Fibroblast of the conjunctiva (primary cell): ENCODE data around the gene ZFP36L2.

ENCODE experiments used
- DNase-seq: peaks from one replicate; pipeline ENCODE4 v3.0.0-alpha.2; 2010; ENCODE audit warnings: low read depth

The ZFP36L2 gene

DNA sequence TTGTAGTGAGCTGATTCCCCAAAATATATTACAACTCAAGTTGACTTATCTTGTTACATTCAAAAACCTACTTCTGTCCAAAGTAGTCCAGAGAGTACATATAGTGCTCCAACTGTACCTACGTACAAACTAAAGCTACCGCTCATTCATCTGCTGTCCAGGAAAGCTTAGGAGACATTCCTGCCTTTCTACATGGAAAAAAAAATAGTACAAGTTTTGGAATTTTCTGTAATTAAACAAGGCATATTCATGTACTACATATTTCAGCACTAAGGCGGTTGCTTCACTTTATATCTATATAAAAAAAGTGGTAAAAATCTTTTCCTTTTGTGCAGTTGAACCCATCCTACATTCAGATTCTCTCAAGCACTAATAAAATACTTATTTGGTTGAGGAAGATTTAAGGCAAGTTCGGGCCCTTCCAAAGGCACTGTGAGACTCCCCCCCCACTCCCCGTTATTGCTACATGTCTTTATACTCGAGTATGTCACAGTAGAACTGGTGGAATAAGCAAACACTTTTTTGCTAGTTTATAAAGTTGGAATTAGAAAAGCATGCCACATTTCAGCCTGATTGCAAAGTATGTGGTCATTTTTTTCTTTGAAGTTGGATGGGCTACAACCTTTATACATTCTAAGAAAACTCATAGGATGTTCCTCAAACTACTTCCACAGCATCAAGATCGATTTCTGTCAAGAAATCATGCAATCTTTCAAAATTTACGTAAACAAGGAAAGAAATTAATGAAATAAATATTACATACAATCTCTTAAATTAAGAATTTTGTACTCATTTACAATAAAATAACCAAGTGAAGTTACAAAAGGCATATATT is 3.7 kb downstream of the ZFP36L2 start:
- DNase-seq, result no peak

DNA sequence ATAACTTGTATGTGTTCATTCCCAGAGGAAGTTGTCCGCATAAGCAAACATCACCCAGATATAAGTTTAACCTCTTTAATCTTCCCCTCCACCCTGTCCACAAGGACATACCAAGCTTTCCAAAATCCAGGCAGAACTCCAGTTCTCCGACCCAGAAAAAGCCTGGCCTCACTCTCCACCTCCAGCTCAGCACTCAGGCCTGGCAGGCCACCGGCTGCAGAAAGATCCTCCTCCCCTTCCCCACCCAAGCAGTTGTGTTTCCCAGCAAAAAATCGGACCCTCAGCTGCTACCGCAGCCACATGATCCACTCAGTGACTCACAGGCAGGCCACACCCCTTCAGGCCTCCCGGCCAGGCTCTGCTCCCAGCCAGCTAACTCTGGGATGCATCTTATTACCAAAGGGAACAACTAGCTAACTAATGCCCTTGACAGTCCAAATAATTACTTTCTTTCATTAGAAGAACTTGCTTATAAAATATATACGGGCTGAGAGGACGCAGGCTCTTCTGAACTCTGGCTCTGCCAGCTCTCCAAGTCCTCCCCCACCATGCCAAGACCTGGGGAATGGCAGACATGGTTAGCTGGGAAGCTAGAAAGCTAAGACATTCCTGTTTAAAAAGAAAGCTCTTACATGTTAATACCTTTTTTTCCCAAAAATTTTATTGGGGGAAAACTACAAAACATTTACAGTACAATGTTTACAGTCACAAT is 4.5 kb downstream of the ZFP36L2 start:
- peak; percentile 96 for DNase-seq

DNA sequence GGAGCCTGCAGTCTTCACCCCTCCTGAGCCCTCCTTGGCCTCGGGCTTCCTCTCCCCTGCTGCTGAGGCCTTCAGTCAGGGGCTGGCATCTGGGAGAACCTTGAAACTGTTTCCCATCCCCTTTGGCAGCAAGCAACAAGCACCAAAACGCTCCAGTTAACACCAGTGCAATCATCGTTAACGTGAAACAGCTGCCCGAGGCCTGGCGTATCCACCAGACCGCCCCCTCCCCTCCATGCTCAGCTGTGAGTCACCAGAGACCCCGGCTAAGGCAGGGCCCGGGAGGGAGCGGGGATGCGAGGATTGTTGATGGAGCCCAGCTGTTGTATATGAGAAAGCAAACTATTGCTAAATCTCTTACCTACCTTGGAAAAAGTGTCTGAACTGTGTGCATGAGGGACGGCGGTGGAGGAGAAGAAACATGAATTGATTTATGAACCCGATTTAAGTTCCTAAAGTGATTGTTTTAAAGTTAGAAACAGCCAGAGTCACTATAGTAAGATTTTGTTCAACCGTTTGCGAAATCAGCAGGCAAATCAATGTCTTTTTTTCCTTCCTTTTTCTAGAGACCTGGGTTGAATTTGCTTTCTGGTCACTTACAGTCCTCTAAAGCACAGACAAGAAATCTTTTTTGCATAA is 5.2 kb downstream of the ZFP36L2 start:
- DNase-seq, result peak; percentile 96

DNA sequence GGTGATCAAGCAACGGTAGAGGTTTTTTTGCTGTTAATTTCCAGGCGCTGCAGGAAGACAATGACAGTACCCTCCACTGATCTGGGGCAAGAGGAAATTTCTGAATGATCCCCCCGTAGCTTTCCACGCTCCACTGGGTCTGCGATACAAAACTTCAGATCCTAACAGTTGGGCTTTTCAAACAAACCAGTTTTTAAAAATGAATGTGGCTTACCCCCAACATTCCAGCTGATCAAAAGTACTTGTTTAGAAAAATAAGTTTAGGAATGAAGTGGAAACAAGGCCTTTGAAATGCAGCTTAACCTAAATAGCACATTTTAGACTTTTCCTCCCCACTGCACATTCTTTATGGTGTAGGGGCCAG is 5.7 kb downstream of the ZFP36L2 start:
- no peak for DNase-seq

DNA sequence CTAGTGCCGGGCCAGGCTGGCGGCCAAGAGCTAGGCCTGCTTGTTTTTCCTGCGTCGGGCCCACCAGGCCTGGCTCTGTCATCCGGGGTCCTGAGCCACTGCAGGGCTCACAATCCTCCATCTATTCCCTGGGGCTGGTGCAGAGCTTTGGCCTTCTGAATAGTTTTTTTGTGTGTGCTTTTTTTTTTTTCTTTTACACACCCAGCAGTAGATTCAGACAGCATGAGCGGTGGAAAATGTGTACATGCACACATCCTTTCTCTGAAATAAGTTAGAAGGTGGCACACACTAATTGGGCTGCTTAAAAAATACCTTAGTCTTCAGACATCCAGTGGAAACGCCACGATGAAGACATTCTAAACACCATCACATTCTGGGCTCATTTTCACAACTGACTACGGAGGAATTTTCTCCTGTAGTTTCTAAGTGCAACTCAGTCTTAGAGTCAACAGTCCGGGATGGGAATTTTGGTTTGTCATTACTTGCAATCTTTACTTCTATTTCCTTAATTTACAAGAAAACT is 6.1 kb downstream of the ZFP36L2 start:
- DNase-seq, result no peak

DNA sequence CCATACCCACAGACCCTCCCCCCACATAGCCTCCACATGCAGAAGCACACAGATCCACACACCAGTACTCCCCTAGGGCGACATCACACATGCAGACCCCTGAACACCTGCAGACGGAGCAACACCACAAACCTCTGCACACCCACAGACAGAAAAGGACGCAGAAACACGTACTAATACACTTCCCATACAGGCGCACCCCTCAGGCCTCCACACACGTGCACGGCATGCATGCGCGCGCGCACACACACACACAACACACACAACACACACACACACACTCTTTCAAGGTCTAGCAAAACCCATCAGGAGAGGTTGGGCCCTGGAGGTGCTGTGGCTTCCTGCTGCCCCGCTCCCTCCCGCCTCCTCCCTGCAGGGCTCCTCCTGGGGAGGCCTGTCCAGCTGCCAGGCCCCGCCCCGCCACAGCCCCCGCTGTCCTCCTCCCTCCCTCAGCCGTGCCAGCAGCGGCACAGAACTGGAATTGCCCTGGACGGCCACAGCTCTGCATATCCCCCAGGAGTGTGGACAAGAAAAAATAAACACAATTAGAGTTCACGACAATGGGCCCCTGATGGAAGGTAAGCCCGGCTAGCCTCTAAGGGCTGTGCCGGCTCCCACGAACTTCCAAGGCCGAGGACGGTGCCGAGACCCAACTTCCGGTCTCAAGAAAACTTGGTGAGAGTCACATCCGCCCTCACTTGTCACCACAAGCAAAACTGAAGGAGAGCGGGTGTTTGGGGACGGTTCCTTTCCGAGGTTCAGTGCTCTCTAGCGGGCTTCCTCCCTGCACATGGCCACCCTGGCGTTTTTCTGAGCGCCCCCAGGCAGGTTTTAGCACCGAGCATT is 6.8 kb downstream of the ZFP36L2 start:
- peak; percentile 65 for DNase-seq

DNA sequence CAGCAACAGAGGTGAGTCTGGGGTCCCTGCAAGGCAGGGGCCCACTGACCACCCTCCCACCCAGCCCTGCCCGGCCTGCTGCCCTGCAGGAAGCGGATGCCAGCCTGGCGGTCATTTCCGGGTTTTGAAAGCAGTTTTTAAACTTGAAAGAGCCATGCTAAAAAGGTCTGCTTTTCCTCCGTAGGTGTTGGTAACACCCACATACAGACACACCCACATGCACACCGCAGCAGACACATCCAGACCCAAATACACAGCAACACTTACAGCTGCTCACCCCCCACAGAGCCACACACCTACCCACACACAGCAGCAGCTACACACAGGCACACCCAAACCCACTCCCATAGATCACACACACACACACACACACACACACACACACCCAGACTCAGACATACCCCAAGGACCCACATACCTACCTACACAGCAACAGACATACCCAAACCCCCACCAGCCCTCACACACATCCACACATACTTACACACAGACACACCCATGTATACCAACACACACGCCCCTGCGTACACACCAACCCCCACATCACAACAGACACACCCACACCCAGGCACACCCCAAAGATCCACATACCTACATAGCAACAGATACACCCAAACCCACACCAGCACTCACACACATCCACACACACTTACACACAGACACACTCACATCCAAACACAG is 7.6 kb downstream of the ZFP36L2 start:
- DNase-seq, result no peak

DNA sequence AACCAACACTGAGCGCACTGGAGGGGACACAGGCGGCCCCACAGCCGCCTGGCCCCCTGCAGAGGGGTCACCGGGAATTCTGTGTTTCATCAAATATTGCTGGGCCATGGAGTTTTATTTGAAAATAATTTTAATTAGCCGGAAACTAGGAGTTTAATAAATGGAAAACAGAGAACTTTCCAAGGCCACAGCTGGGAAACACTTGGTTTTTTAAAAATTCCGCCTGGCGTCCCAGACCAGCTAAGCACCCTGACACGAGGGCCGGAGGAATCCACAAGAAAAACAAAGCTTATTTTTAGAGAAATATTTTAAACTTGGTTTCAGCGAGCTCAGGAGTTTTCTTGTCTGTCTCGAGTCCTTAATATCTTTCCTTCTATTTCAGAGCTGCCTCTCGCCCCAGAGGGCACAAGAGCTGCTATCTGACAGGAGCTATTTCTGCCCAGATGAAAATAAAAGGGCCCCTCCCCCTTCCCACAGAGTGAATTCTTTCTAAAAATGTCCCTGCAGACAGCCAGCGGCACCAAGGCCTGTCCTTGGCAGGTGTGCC is 8.2 kb downstream of the ZFP36L2 start:
- DNase-seq, result no peak

DNA sequence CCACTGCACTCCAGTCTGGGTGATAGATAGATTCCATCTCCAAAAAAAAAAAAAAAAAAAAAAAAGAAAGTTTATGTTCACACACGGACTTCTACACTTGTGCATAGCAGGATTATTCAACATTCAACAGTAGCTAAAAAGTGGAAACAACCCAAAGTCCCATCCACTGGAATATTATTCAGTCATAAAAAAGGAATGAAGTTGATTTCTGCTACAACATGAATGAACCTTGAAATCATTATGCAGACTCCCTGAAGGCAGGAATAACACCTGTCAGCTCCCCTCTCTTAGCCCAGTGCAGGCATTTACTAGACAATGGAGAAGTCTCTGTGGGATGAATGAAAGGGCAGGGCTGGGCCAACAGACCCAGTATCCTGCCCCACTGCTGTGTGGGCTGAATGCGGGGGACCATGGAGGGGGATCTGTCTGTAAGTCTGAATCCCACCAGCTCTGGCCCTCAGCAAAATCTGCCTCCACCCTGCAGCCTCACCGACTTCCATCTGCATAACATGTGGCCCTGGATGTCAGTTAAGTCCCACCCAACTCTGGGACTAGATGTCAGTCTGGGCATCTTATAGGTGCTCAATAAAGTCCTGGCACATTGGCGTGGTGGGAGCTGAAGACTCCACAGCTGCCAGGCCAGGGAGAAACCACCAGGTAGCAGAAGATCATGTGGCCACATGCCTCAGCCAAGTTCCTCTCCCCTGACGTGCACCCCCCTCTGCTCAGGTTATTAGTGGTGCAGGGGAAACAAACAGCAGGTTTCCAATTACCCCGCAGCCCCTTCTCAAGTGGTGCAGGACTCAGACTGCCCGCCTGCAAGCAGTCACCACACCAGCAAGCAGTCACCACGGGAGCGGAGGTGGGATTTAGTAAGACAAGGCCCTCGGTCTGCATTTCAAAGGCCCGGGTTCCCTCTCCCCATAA is 8.9 kb downstream of the ZFP36L2 start:
- DNase-seq, result no peak

DNA sequence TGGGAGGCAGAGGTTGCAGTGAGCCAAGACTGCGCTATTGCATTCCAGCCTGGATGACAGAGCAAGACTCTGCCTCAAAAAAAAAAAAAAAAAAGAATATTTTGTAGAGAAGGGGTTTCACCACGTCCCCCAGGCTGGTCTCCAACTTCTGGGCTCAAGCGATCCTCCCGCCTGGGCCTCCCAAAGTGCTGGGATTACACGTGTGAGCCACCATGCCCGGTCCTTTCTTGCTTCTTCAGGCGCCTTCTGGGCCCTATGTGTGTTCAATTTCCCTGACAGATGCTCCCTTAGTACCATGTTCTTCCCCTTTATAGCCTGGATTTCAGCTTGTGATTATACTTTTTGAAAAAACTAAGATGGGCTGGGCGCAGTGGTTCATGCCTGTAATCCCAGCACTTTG is 9.8 kb downstream of the ZFP36L2 start:
- no peak for DNase-seq

DNA sequence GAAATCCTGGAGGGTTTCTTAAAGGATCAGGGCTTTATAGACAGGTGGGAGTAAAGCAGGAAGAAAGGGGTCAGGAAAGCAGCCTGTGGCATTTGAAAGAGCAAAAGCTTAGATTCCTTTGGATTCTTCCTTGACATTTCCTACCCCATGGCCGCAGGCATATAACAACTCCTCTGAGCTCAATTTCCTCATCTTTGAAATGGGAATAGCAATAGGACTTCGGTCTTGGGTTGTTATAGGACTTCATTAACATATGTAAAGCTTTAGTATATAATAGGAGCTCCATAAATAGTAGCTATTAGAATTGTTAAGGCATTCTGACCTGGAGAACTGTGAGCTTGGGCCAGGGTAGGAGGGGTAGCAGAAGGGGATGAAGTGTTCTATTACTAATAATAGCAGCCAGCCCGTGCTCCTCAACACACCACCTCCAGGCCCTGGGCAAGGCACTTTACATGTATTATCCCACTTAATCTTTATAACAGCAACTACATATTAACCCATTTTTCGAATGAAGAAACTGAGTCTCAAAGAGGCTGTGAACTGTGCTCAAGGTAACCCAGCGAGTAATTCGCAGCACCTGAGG is 10.6 kb downstream of the ZFP36L2 start:
- no peak for DNase-seq

DNA sequence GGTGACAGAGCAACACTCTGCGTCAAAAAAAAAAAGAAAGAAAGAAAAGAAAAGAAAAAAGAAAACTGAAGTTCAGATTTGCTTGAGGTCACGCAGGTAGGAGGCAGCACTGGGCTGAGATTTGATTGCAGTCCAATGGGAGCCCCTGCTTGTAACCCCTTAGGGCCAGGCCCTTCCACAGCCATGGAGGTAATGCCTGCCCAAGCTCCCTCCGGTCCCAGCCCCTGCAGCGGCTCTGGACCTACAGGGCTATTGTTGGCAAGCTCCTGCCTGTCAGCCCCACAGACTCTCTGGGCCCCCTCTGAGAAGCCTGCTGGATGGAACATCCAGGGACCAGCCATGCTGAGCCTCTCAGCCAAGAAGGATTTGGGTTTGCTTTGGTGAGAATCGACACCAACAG is 12.2 kb downstream of the ZFP36L2 start:
- no peak for DNase-seq

DNA sequence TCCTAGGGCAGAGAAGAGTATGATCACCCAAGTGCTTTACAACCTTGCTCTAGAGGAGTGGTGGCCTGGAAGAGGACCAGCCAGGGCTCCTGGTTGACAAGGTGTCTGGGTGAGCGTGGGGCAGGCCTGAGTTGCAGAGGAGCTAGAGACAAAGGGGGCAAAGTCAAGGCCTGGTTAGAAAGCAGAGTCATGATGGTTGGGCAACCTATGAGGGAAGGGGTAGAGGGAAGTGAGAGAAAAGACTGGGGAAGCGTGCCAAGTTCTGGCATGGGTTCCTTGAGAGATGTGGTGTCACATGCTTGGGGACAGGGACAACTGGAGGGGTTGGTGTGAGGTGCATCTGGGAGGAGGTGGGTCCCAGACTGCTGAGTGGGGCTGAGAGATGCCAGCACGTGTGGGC is 13.5 kb downstream of the ZFP36L2 start:
- no peak for DNase-seq

DNA sequence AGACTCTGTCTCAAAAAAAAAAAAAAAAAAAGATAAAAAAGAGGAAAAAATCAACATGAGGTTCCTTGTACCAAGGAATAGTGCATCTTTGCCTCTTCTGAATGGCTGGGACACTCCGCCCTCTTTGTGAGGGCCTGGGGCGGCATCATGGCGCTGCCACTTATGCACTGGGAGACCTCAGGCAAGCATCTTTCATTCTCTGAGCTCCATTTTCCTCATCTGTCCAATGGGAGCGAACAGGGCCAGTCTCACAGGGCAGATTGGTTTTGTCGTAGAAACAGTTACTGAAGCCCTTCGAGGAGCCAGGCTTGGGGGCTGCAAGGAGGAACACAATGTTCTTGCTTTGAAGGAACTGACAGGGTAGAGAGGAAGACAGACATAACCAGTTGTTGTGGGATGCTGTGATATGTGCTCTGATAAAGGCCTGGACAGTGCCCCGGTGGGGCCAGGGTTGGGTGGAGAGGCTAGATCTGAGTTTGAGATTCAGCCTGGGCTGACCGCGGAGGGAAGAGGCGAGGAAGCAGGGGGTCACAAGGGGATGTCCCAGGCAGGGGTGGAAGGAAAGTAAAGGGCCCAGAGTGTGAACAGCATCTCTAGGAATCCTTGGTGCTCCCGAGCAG is 14.1 kb downstream of the ZFP36L2 start:
- DNase-seq, result no peak

DNA sequence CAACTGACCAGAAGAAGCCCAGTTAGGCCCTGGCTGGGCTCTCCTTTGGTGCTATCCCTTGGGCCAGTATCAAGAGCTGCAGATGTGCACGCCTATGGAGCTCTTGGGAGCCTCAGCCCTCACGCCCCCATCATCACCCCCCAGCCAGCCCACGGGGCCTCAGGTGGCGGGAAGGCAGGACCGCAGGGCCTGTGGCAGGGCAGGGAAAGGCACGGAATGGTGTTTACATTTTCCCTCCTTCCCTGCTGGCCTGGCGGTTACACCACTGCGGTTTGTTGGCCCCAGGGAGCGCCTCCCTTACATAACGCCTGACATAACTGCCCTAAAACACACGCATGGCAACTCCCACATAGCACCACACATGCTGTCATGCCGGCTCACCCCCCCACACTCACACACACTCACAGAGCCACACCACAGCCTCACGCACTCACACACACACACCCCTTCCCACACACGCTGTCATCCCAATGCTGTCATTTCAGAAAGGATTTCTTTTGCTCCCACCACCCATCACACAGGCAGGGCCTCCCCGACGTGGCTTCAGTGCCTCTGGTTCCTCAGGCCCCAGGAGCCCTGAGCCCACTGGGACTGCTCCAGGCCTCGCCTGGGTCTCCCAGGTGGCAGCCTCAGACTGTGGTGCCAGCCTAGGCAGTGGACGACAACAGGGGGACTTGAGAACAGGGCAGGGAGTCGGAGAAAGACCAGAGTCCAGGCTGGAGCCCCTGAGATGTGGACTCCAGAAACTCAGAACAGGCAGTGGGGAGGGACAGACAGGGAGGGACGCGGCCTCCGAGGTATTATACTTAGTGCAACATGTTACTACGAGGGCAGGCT is 15.7 kb downstream of the ZFP36L2 start:
- DNase-seq, result no peak

DNA sequence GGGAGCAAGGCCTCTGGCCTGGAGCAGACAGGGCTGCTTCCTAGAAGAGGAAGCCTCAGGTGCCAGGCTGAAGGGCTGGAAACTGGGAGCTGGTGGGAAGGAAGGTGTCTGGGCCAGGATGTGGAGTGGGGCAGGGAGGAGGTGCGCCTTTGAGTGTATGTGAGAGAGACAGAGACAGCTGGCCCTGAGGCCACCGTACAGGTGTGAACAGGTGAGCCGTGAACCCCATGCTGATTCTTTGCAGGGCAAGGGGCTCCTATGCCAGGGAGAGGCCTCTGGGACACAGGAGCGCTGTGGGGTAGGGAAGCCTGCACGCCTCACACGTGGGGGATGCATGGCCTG is 16.3 kb downstream of the ZFP36L2 start:
- DNase-seq, result no peak

DNA sequence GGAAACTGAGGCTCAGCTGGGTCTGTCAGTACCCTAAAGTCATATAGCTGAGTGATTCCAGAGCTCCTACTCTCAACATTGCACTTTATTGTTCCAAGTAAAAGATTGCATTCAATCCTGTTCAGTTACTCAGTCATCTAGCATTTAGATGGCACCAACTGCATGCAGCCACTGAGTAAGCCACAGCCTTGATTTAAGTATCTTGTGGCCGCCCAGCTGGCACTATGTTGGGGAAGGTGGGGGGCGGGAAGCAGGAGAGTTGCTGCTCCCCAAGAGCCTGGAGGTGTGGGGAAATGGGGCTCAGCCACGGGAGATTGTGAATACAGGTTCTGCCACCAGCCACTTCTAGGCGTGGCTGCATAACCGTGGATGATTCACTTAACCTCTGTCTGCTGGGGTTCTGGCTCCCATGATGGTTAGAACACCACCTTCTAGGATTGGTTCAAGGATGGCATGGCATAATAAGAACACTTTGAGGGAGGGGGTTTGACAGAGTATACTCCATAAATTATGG is 17.1 kb downstream of the ZFP36L2 start:
- no peak for DNase-seq
